ENCODE data around the gene BRIP1. TPM values are rescaled to one million over a fixed set of nuclear protein-coding genes. Genes with fewer than 3 reads are reported as not detected.

The BRIP1 gene
- total and polyA plus RNA-seq, 2 experiments from 2014 or later = 8.0 to 23.1 TPM

DNA sequence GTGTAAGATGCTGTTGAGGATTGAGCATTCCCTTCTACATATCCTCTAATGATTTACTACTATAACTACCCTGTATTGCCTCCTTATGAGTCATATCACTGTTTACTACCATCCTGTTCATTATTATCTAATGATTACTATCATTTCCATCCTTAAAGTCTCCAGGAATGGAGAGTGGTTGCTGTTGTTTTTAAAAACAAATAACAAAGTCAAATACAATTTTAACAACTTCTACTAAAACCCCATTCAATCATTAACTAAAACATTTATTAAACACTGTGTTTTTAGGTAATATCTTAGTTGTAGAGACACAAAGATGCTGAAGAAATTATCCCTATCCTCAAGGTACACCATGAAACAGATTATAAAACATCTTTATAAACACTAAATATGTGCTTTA is 126.9 kb downstream of the BRIP1 start:
- Histone ChIP-seq H3K36me3 (ENCODE audit: insufficient read depth) (no peaks in the 10 kb centered on the region), H3K9me2 (ENCODE audit: insufficient read depth) (peaks cover 3% of the 10 kb centered on the region; the same call in 1 of the 2 replicates), H3K27ac (ENCODE audit: low read depth) (no peak overlapping the region), H3K27me3 (ENCODE audit: insufficient read depth) (no peaks in the 10 kb centered on the region), H3F3A (replicated peaks; ENCODE audit: low read depth) (no peaks in the 10 kb centered on the region), H2AFZ (no peak overlapping the region), H3K4me2 (no peak overlapping the region), H4K20me1 (replicated peaks; ENCODE audit: insufficient read depth) (no peaks in the 10 kb centered on the region), H3K4me3 (no peak overlapping the region), H3K79me2 (replicated peaks; ENCODE audit: insufficient read depth) (no peaks in the 10 kb centered on the region), H3K4me1 (ENCODE audit: insufficient read depth) (no peaks in the 10 kb centered on the region)
- DNase-seq (ENCODE audit: low spot score) (no peak), ATAC-seq (no peak)
- Mint-ChIP-seq H3K9me3 (peaks cover 11% of the 10 kb centered on the region; the same call in 2 of the 3 replicates), H3K27ac (no peak overlapping the region), H3K4me1 (no peaks in the 10 kb centered on the region), H3K4me3 (no peak overlapping the region), H3K36me3 (ENCODE audit: low read depth) (peaks cover 39% of the 10 kb centered on the region), H3K27me3 (ENCODE audit: insufficient read depth, low read depth, poor library complexity) (no peaks in the 10 kb centered on the region)
- TF ChIP-seq, protein P1, sequence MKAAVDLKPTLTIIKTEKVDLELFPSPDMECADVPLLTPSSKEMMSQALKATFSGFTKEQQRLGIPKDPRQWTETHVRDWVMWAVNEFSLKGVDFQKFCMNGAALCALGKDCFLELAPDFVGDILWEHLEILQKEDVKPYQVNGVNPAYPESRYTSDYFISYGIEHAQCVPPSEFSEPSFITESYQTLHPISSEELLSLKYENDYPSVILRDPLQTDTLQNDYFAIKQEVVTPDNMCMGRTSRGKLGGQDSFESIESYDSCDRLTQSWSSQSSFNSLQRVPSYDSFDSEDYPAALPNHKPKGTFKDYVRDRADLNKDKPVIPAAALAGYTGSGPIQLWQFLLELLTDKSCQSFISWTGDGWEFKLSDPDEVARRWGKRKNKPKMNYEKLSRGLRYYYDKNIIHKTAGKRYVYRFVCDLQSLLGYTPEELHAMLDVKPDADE (IDR thresholded peaks at IDR 0.05) = no peak

DNA sequence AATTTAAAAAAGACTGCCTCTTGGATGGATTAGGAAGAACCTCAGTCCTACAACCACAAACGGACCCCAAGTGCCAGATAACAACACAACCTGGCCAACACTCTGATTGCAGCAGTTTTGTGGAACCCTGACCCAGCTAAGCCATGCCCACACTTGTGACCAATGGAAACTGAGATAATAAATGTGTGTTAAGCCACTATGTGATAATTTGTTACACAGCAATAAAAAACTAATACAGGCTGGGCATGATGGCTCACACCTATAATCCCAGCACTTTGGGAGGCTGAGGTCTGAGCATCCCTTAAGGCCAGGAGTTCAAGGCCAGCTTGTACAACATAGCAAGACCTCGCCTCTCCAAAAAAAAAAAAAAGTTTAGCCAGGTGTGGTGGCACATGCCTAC is 127.5 kb downstream of the BRIP1 start:
- Mint-ChIP-seq H3K27ac (no peak overlapping the region), H3K27me3 (ENCODE audit: insufficient read depth, low read depth, poor library complexity) (no peaks in the 10 kb centered on the region), H3K4me1 (no peaks in the 10 kb centered on the region), H3K36me3 (ENCODE audit: low read depth) (peaks cover 33% of the 10 kb centered on the region), H3K9me3 (peaks cover 11% of the 10 kb centered on the region; the same call in 2 of the 3 replicates), H3K4me3 (no peak overlapping the region)
- Histone ChIP-seq H3K9me2 (ENCODE audit: insufficient read depth) (peaks cover 3% of the 10 kb centered on the region; the same call in 1 of the 2 replicates), H3K36me3 (ENCODE audit: insufficient read depth) (no peaks in the 10 kb centered on the region), H4K20me1 (replicated peaks; ENCODE audit: insufficient read depth) (no peaks in the 10 kb centered on the region), H3K4me3 (no peak overlapping the region), H3K79me2 (replicated peaks; ENCODE audit: insufficient read depth) (no peaks in the 10 kb centered on the region), H3K4me2 (no peak overlapping the region), H3F3A (replicated peaks; ENCODE audit: low read depth) (no peaks in the 10 kb centered on the region), H3K27ac (ENCODE audit: low read depth) (no peak overlapping the region), H3K4me1 (ENCODE audit: insufficient read depth) (no peaks in the 10 kb centered on the region), H3K27me3 (ENCODE audit: insufficient read depth) (no peaks in the 10 kb centered on the region), H2AFZ (no peak overlapping the region)
- DNase-seq (ENCODE audit: low spot score) (no peak), ATAC-seq (no peak)
- TF ChIP-seq ZNF331 (CRISPR knock-in tag; IDR thresholded peaks at IDR 0.05; ENCODE audit: low read depth) (no peak), POLR2AphosphoS5 (IDR thresholded peaks at IDR 0.05; ENCODE audit: low read depth) (no peak), EZH2phosphoT487 (IDR thresholded peaks at IDR 0.05; ENCODE audit: unreplicated experiment) (no peak), ZNF114 (CRISPR knock-in tag; IDR thresholded peaks at IDR 0.05) (no peak), CREB1 (CRISPR knock-in tag; IDR thresholded peaks at IDR 0.05; ENCODE audit: low read depth) (no peak), JUNB (IDR thresholded peaks at IDR 0.05; ENCODE audit: unreplicated experiment) (no peak)
- TF ChIP-seq, protein P2, sequence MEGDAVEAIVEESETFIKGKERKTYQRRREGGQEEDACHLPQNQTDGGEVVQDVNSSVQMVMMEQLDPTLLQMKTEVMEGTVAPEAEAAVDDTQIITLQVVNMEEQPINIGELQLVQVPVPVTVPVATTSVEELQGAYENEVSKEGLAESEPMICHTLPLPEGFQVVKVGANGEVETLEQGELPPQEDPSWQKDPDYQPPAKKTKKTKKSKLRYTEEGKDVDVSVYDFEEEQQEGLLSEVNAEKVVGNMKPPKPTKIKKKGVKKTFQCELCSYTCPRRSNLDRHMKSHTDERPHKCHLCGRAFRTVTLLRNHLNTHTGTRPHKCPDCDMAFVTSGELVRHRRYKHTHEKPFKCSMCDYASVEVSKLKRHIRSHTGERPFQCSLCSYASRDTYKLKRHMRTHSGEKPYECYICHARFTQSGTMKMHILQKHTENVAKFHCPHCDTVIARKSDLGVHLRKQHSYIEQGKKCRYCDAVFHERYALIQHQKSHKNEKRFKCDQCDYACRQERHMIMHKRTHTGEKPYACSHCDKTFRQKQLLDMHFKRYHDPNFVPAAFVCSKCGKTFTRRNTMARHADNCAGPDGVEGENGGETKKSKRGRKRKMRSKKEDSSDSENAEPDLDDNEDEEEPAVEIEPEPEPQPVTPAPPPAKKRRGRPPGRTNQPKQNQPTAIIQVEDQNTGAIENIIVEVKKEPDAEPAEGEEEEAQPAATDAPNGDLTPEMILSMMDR (conservative IDR thresholded peaks at IDR 0.05; ENCODE audit: low read depth in 2 of 2) = no peak
- TF ChIP-seq, protein P3, sequence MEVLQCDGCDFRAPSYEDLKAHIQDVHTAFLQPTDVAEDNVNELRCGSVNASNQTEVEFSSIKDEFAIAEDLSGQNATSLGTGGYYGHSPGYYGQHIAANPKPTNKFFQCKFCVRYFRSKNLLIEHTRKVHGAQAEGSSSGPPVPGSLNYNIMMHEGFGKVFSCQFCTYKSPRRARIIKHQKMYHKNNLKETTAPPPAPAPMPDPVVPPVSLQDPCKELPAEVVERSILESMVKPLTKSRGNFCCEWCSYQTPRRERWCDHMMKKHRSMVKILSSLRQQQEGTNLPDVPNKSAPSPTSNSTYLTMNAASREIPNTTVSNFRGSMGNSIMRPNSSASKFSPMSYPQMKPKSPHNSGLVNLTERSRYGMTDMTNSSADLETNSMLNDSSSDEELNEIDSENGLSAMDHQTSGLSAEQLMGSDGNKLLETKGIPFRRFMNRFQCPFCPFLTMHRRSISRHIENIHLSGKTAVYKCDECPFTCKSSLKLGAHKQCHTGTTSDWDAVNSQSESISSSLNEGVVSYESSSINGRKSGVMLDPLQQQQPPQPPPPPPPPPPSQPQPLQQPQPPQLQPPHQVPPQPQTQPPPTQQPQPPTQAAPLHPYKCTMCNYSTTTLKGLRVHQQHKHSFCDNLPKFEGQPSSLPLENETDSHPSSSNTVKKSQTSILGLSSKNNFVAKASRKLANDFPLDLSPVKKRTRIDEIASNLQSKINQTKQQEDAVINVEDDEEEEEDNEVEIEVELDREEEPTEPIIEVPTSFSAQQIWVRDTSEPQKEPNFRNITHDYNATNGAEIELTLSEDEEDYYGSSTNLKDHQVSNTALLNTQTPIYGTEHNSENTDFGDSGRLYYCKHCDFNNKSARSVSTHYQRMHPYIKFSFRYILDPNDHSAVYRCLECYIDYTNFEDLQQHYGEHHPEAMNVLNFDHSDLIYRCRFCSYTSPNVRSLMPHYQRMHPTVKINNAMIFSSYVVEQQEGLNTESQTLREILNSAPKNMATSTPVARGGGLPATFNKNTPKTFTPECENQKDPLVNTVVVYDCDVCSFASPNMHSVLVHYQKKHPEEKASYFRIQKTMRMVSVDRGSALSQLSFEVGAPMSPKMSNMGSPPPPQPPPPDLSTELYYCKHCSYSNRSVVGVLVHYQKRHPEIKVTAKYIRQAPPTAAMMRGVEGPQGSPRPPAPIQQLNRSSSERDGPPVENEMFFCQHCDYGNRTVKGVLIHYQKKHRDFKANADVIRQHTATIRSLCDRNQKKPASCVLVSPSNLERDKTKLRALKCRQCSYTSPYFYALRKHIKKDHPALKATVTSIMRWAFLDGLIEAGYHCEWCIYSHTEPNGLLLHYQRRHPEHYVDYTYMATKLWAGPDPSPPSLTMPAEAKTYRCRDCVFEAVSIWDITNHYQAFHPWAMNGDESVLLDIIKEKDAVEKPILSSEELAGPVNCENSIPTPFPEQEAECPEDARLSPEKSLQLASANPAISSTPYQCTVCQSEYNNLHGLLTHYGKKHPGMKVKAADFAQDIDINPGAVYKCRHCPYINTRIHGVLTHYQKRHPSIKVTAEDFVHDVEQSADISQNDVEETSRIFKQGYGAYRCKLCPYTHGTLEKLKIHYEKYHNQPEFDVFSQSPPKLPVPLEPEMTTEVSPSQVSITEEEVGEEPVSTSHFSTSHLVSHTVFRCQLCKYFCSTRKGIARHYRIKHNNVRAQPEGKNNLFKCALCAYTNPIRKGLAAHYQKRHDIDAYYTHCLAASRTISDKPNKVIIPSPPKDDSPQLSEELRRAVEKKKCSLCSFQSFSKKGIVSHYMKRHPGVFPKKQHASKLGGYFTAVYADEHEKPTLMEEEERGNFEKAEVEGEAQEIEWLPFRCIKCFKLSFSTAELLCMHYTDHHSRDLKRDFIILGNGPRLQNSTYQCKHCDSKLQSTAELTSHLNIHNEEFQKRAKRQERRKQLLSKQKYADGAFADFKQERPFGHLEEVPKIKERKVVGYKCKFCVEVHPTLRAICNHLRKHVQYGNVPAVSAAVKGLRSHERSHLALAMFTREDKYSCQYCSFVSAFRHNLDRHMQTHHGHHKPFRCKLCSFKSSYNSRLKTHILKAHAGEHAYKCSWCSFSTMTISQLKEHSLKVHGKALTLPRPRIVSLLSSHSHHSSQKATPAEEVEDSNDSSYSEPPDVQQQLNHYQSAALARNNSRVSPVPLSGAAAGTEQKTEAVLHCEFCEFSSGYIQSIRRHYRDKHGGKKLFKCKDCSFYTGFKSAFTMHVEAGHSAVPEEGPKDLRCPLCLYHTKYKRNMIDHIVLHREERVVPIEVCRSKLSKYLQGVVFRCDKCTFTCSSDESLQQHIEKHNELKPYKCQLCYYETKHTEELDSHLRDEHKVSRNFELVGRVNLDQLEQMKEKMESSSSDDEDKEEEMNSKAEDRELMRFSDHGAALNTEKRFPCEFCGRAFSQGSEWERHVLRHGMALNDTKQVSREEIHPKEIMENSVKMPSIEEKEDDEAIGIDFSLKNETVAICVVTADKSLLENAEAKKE (CRISPR knock-in tag; IDR thresholded peaks at IDR 0.05) = no peak
- TF ChIP-seq, protein P4, sequence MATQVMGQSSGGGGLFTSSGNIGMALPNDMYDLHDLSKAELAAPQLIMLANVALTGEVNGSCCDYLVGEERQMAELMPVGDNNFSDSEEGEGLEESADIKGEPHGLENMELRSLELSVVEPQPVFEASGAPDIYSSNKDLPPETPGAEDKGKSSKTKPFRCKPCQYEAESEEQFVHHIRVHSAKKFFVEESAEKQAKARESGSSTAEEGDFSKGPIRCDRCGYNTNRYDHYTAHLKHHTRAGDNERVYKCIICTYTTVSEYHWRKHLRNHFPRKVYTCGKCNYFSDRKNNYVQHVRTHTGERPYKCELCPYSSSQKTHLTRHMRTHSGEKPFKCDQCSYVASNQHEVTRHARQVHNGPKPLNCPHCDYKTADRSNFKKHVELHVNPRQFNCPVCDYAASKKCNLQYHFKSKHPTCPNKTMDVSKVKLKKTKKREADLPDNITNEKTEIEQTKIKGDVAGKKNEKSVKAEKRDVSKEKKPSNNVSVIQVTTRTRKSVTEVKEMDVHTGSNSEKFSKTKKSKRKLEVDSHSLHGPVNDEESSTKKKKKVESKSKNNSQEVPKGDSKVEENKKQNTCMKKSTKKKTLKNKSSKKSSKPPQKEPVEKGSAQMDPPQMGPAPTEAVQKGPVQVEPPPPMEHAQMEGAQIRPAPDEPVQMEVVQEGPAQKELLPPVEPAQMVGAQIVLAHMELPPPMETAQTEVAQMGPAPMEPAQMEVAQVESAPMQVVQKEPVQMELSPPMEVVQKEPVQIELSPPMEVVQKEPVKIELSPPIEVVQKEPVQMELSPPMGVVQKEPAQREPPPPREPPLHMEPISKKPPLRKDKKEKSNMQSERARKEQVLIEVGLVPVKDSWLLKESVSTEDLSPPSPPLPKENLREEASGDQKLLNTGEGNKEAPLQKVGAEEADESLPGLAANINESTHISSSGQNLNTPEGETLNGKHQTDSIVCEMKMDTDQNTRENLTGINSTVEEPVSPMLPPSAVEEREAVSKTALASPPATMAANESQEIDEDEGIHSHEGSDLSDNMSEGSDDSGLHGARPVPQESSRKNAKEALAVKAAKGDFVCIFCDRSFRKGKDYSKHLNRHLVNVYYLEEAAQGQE (IDR thresholded peaks at IDR 0.05; ENCODE audit: unreplicated experiment) = no peak

All from GM23338 (cell line).